GM12878 (cell line): ENCODE measurements around the gene IRAG1. TPM values are rescaled to one million over a fixed set of nuclear protein-coding genes. Genes with fewer than 3 reads are reported as not detected.

Experiments used
- ATAC-seq: fragments of 200-7000 bp; cut with Tn5 transposase; 3 replicates; pipeline ENCODE4 v1.9.1; 2020; ENCODE audit warnings: mild to moderate bottlenecking, moderate library complexity
- BruUV-seq: library from RNA; stranded (reverse); fragments of 400-500 nt; replicated peaks from 2 replicates; lab custom pipeline; 2021; lab: Mats Ljungman, UMichigan
- CTCF ChIA-PET: fragments of 300-600 bp; sonication (Branson Sonifier 250); formaldehyde crosslinking; extraction: SDS; loops from one replicate; lab custom pipeline; 2021; ENCODE audit warnings: inconsistent platforms; lab: Yijun Ruan, JAX
- POLR2A ChIA-PET: fragments of 350-600 bp; formaldehyde crosslinking; extraction: SDS; loops from one replicate; lab custom pipeline; 2021; ENCODE audit warnings: inconsistent platforms; lab: Charles Lee
- RAD21 ChIA-PET: fragments of 300-600 bp; sonication (Branson Sonifier 250); formaldehyde crosslinking; loops from one replicate; lab custom pipeline; 2023; ENCODE audit warnings: antibody characterized with exemption; ENCODE audit not compliant: unreplicated experiment; lab: Charles Lee
- SMC1A ChIA-PET: fragments of 300-600 bp; sonication (Branson Sonifier 250); formaldehyde crosslinking; loops from one replicate; lab custom pipeline; 2023; ENCODE audit not compliant: unreplicated experiment, uncharacterized antibody; lab: Charles Lee
- DNase-seq: peaks from one replicate; pipeline ENCODE4 v3.0.0-alpha.2; 2011; ENCODE audit warnings: low read depth, low spot score
- FAIRE-seq: peaks from 3 replicates; lab custom pipeline; 2011; peaks lifted over from hg19 to GRCh38; lab: Jason Lieb, UNC
- H2AFZ ChIP-seq: 2 replicates; pipeline ENCODE4 v1.6.0; 2011; ENCODE audit warnings: low read depth, low read length, control low read depth; ENCODE audit not compliant: control insufficient read depth
- H3K27ac ChIP-seq: 2 replicates; pipeline ENCODE4 v1.5.1; 2011; ENCODE audit warnings: control low read depth; ENCODE audit not compliant: control insufficient read depth, insufficient read depth
- H3K27me3 ChIP-seq, 2 experiments: replicated peaks in 1 of 2; 2 replicates each; pipeline versions ENCODE4 v1.6.0 to v1.6.1; 2011; ENCODE audit warnings: low read length in 1 of 2; ENCODE audit not compliant: control insufficient read depth in 2 of 2, insufficient read depth in 2 of 2
- H3K36me3 ChIP-seq, 2 experiments: 2 replicates each; pipeline ENCODE4 v1.5.1; 2011; ENCODE audit warnings: low read length in 1 of 2; ENCODE audit not compliant: control insufficient read depth in 2 of 2, insufficient read depth in 2 of 2
- H3K4me1 ChIP-seq: 2 replicates; pipeline ENCODE4 v1.6.1; 2011; ENCODE audit warnings: mild to moderate bottlenecking, low read length, moderate library complexity, mixed read lengths; ENCODE audit not compliant: control insufficient read depth, insufficient read depth
- H3K4me2 ChIP-seq: 2 replicates; pipeline ENCODE4 v1.6.0; 2011; ENCODE audit warnings: control low read depth; ENCODE audit not compliant: control insufficient read depth, insufficient read depth
- H3K4me3 ChIP-seq: fragments of 200-600 bp; sonication (generic); 2 replicates; pipeline ENCODE4 v1.5.1; 2016
- H3K79me2 ChIP-seq: 2 replicates; pipeline ENCODE4 v1.6.0; 2011; ENCODE audit warnings: low read length; ENCODE audit not compliant: control insufficient read depth, insufficient read depth
- H3K9ac ChIP-seq: 2 replicates; pipeline ENCODE4 v1.8.0; 2011; ENCODE audit warnings: low read length, control low read depth, mixed read lengths; ENCODE audit not compliant: control insufficient read depth, insufficient read depth
- H3K9me3 ChIP-seq: replicated peaks from 3 replicates; pipeline ENCODE4 v1.5.1; 2011; ENCODE audit warnings: mild to moderate bottlenecking, low read length; ENCODE audit not compliant: control insufficient read depth, insufficient read depth
- H4K20me1 ChIP-seq: 2 replicates; pipeline ENCODE4 v1.6.0; 2011; ENCODE audit not compliant: control insufficient read depth, insufficient read depth
- ATF2 ChIP-seq: IDR thresholded peaks from 2 replicates; pipeline ENCODE4 v1.6.1; 2012; ENCODE audit warnings: low read length, inconsistent platforms
- BCL11A ChIP-seq: IDR thresholded peaks from 2 replicates; pipeline ENCODE4 v1.6.1; 2011; ENCODE audit warnings: low read depth, low read length
- BMI1 ChIP-seq: fragments of 450-650 bp; IDR thresholded peaks from 2 replicates; pipeline ENCODE4 v1.6.1; 2016; ENCODE audit warnings: mild to moderate bottlenecking, moderate library complexity, borderline replicate concordance
- CHD2 ChIP-seq: IDR thresholded peaks from 2 replicates; pipeline ENCODE4 v1.6.1; 2011; ENCODE audit warnings: low read depth, low read length, improper control_type of control experiment, borderline replicate concordance
- EP300 ChIP-seq, 2 experiments: fragments of 150-350 bp in 1 of 2; IDR thresholded peaks; 2 replicates each; pipeline ENCODE4 v1.6.1; 2011 to 2012; ENCODE audit warnings: low read depth in 2 of 2, low read length in 2 of 2, borderline replicate concordance in 1 of 2, improper control_type of control experiment in 1 of 2, inconsistent platforms in 1 of 2; ENCODE audit not compliant: control insufficient read depth in 1 of 2
- FOXK2 ChIP-seq: fragments of 450-650 bp; IDR thresholded peaks from 2 replicates; pipeline ENCODE4 v1.6.1; 2017; ENCODE audit warnings: mild to moderate bottlenecking, moderate library complexity
- HDAC2 ChIP-seq: fragments of 200-600 bp; sonication (generic); IDR thresholded peaks from 2 replicates; pipeline ENCODE4 v1.6.1; 2017
- JUNB ChIP-seq: IDR thresholded peaks from 2 replicates; pipeline ENCODE4 v1.6.1; 2016; ENCODE audit warnings: antibody characterized with exemption, mild to moderate bottlenecking
- JUND ChIP-seq: IDR thresholded peaks from 2 replicates; pipeline ENCODE4 v1.6.1; 2012; ENCODE audit warnings: low read depth, mild to moderate bottlenecking, low read length, improper control_type of control experiment, moderate library complexity
- NR2C1 ChIP-seq: fragments of 450-650 bp; IDR thresholded peaks from 2 replicates; pipeline ENCODE4 v1.6.1; 2017; ENCODE audit warnings: antibody characterized with exemption, mild to moderate bottlenecking, moderate library complexity
- PKNOX1 ChIP-seq: fragments of 450-650 bp; IDR thresholded peaks from 2 replicates; pipeline ENCODE4 v1.6.1; 2016; ENCODE audit warnings: mild to moderate bottlenecking
- PML ChIP-seq: IDR thresholded peaks from 2 replicates; pipeline ENCODE4 v1.6.1; 2012; ENCODE audit warnings: low read length, inconsistent platforms
- RUNX3 ChIP-seq: IDR thresholded peaks from 2 replicates; pipeline ENCODE4 v1.6.1; 2012; ENCODE audit warnings: low read length, inconsistent platforms
- SREBF2 ChIP-seq: IDR thresholded peaks from 2 replicates; pipeline ENCODE4 v1.6.1; 2012; ENCODE audit warnings: mild to moderate bottlenecking, low read length
- YBX1 ChIP-seq: fragments of 450-650 bp; IDR thresholded peaks from 2 replicates; pipeline ENCODE4 v1.6.1; 2016; ENCODE audit warnings: antibody characterized with exemption
- ZNF217 ChIP-seq: fragments of 450-650 bp; IDR thresholded peaks from 2 replicates; pipeline ENCODE4 v1.6.1; 2017; ENCODE audit warnings: antibody characterized with exemption, mild to moderate bottlenecking
- ZZZ3 ChIP-seq: IDR thresholded peaks from 2 replicates; pipeline ENCODE4 v1.6.1; 2011; ENCODE audit warnings: low read depth; ENCODE audit not compliant: control insufficient read depth, insufficient read length
- WGBS: methylation state at CpG from one replicate; pipeline ENCODE4 v1.1.6; 2016; ENCODE audit warnings: low lambda C conversion rate; ENCODE audit not compliant: insufficient replicate concordance, insufficient coverage; ENCODE audit errors: missing lambda C conversion rate; 5-methylcytosine and 5-hydroxymethylcytosine counted together
- in situ Hi-C: fragments of 300-500 bp; cut with MboI; formaldehyde crosslinking; loops from 9 replicates; pipeline ENCODE4 v1.14.3; 2018; ENCODE audit warnings: mixed read lengths
- intact Hi-C: fragments of 100-400 bp; cut with micrococcal nuclease; formaldehyde crosslinking; loops from one replicate; pipeline ENCODE4 v1.14.2; 2022; ENCODE audit not compliant: unreplicated experiment
- polyA plus RNA-seq, 11 experiments: library from polyadenylated mRNA; depleted of rRNA in 4 of 11; unstranded in 6 of 11; stranded (reverse) in 5 of 11; fragments of >200 nt; fragmentation: Nextera tagmentation in 4 of 11; fragmentation: Illumina TruSeq in 1 of 11; extraction: Ambion mirVana in 4 of 11; extraction: Trizol in 1 of 11; gene quantifications; 1 replicate in 1 of 11; 2 replicates in 10 of 11; pipeline versions ENCODE4 v1.2.1 to v1.2.3, GENCODE V29; 2011 to 2016; ENCODE audit warnings: inconsistent platforms in 2 of 11, missing spikeins in 2 of 11, low read depth in 1 of 11
- total RNA-seq, 4 experiments: library from RNA; depleted of rRNA in 3 of 4; stranded (reverse); fragments of >200 nt in 3 of 4; fragmentation: Illumina TruSeq in 1 of 4; extraction: Trizol in 1 of 4; gene quantifications; 2 replicates each; pipeline versions ENCODE4 v1.2.1 to v1.2.3, GENCODE V29; 2013 to 2021

IRAG1 gene
- total and polyA plus RNA-seq, 10 of the 15 experiments (the other 5 are each of a cell fraction or from before 2014, with no cell fraction given) = 0.02 to 0.18 (median 0.06) TPM; not detected in 4

GRCh38 chr11:10696468-10697322 lies 3.1 kb upstream of the IRAG1 start:
- in situ Hi-C loops = no loop called here
- Histone ChIP-seq H3K27me3 (peaks cover 0 to 6% of the 10 kb centered on the region in 2 experiments; a peak in 2 of 4 replicates), H3K36me3 (no peaks in the 10 kb centered on the region)
- TF ChIP-seq SREBF2 (no peak), ZZZ3 (no peak), CHD2 (no peak), JUNB (no peak), PML (no peak), FOXK2 (no peak), BMI1 (no peak), ZNF217 (no peak)
- TF ChIP-seq, all 136 proteins: peak for 0
- CTCF ChIA-PET = no interaction called here
- RAD21 ChIA-PET = no interaction called here
- Histone ChIP-seq H3K4me3 (no peak overlapping the region), H3K9ac (no peak overlapping the region), H3K79me2 (no peaks in the 10 kb centered on the region), H4K20me1 (no peaks in the 10 kb centered on the region), H3K4me1 (no peaks in the 10 kb centered on the region), H3K4me2 (no peak overlapping the region), H3K9me3 (peaks cover 2% of the 10 kb centered on the region; the same call in 1 of the 3 replicates), H2AFZ (no peak overlapping the region), H3K27ac (no peak overlapping the region)
- SMC1A ChIA-PET = no interaction called here
- 19% methylated on average over 9 of the region's 9 CpGs for WGBS
- FAIRE-seq (no peak), DNase-seq (no peak), ATAC-seq (no peak)
- POLR2A ChIA-PET = no interaction called here
- no TSS peak for BruUV-seq
- intact Hi-C loops = no loop called here

GRCh38 chr11:10695833-10696232 lies 2.3 kb upstream of the IRAG1 start:
- Histone ChIP-seq H3K4me2 (no peak overlapping the region), H3K36me3 (no peaks in the 10 kb centered on the region), H3K9me3 (peaks cover 2% of the 10 kb centered on the region; the same call in 1 of the 3 replicates), H4K20me1 (no peaks in the 10 kb centered on the region), H3K27ac (no peak overlapping the region), H3K9ac (no peak overlapping the region), H2AFZ (no peak overlapping the region), H3K4me3 (no peak overlapping the region), H3K27me3 (peaks cover 0 to 6% of the 10 kb centered on the region in 2 experiments; a peak in 3 of 4 replicates), H3K79me2 (no peaks in the 10 kb centered on the region), H3K4me1 (no peaks in the 10 kb centered on the region)
- ATAC-seq = no peak
- DNase-seq = no peak
- POLR2A ChIA-PET = no interaction called here
- in situ Hi-C loops (no loop called here), intact Hi-C loops (no loop called here)
- RAD21 ChIA-PET = no interaction called here
- CTCF ChIA-PET = no interaction called here
- SMC1A ChIA-PET = no interaction called here
- WGBS = 2% methylated on average over 3 of the region's 3 CpGs
- BruUV-seq = no TSS peak
- FAIRE-seq = no peak
- TF ChIP-seq NR2C1 (no peak), EP300 (IDR thresholded peaks at IDR 0.05; ENCODE audit: borderline replicate concordance in 1 of 2, control insufficient read depth in 1 of 2, low read depth in 2 of 2, low read length in 2 of 2) (no peak), JUND (no peak), BCL11A (no peak), ATF2 (no peak), YBX1 (no peak), RUNX3 (no peak), PKNOX1 (no peak), HDAC2 (no peak), SREBF2 (no peak)
